A673 (cell line): ENCODE measurements around the gene RSPH1.

Experiments
- CTCF ChIP-seq: fragments of 300-800, 200-600 bp; sonication (generic); conservative IDR thresholded peaks from 2 replicates; pipeline ENCODE4 v1.5.1; 2017; ENCODE audit warnings: low read depth, mild to moderate bottlenecking, antibody characterized with exemption, low read length, moderate library complexity, mixed read lengths
- EZH2 ChIP-seq: fragments of 200-600 bp; sonication (generic); IDR thresholded peaks from 2 replicates; pipeline ENCODE4 v1.6.1; 2017; ENCODE audit warnings: borderline replicate concordance, low read depth, mild to moderate bottlenecking, mixed read lengths, antibody characterized with exemption, low read length; ENCODE audit not compliant: poor library complexity, severe bottlenecking

DNA sequence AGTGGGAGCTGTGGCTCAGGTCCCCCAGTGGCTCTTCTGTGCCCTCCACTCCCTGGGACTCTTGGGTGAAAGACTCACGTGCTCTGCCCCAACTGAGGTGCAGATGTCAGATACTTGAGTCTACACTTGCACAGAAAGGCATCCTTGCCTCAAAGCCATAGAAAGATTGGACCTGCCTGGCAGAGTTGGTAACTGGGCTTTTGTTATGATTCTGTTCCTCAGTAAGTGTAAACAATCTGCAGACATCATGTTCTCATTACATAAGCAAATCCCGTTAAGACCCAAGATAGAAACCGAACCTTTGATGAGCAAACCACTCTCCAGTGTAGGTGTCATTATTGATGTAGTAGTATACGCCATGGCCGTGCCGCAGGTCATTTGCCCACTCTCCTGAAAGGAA lies 10.0 kb downstream of the RSPH1 start:
- TF ChIP-seq CTCF (no peak), EZH2 (no peak)
